Neural progenitor cell (in vitro differentiated cells): ENCODE measurements around the gene KCNG3. TPM values are rescaled to one million over a fixed set of nuclear protein-coding genes. Genes with fewer than 3 reads are reported as not detected.

Experiments used
- DNase-seq: peaks from one replicate; pipeline ENCODE4 v3.0.0-alpha.2; 2016; ENCODE audit warnings: low spot score
- H2AFZ ChIP-seq: fragments of 200-600 bp; sonication (generic); replicated peaks from 2 replicates; pipeline ENCODE4 v1.6.1; 2016; ENCODE audit warnings: antibody characterized with exemption
- H3F3A ChIP-seq: fragments of 200-600 bp; sonication (generic); 2 replicates; pipeline ENCODE4 v1.6.1; 2016; ENCODE audit warnings: antibody characterized with exemption, low read depth
- H3K27ac ChIP-seq: fragments of 200-600 bp; sonication (generic); 2 replicates; pipeline ENCODE4 v1.5.1; 2016; ENCODE audit warnings: mild to moderate bottlenecking
- H3K27me3 ChIP-seq: fragments of 200-600 bp; sonication (generic); 2 replicates; pipeline ENCODE4 v1.6.1; 2016; ENCODE audit warnings: mild to moderate bottlenecking, moderate library complexity
- H3K36me3 ChIP-seq: fragments of 200-600 bp; sonication (generic); 2 replicates; pipeline ENCODE4 v1.5.1; 2016
- H3K4me1 ChIP-seq: fragments of 200-600 bp; sonication (generic); 2 replicates; pipeline ENCODE4 v1.6.1; 2016; ENCODE audit warnings: mixed run types
- H3K4me2 ChIP-seq: fragments of 200-600 bp; sonication (generic); 2 replicates; pipeline ENCODE4 v1.6.1; 2016
- H3K4me3 ChIP-seq: fragments of 200-600 bp; sonication (generic); 2 replicates; pipeline ENCODE4 v1.5.1; 2016
- H3K79me2 ChIP-seq: fragments of 200-600 bp; sonication (generic); 2 replicates; pipeline ENCODE4 v1.6.1; 2016; ENCODE audit warnings: low read depth
- H3K9ac ChIP-seq: fragments of 200-600 bp; sonication (generic); 2 replicates; pipeline ENCODE4 v1.6.1; 2016
- H3K9me3 ChIP-seq: fragments of 200-600 bp; sonication (generic); 2 replicates; pipeline ENCODE4 v1.5.1; 2016; ENCODE audit warnings: low read depth
- H4K20me1 ChIP-seq: fragments of 200-600 bp; sonication (generic); 2 replicates; pipeline ENCODE4 v1.6.1; 2016; ENCODE audit warnings: low read depth
- H3K27ac Mint-ChIP-seq: 3 replicates; pipeline ENCODE4 v1.8.0; 2021; ENCODE audit warnings: mixed read lengths
- H3K27me3 Mint-ChIP-seq: 2 replicates; pipeline ENCODE4 v1.8.0; 2022; ENCODE audit warnings: low read depth, mild to moderate bottlenecking, inconsistent platforms, moderate library complexity, mixed read lengths; ENCODE audit not compliant: insufficient read depth
- H3K36me3 Mint-ChIP-seq: 3 replicates; pipeline ENCODE4 v1.8.0; 2021; ENCODE audit warnings: mixed read lengths
- H3K4me1 Mint-ChIP-seq: 3 replicates; pipeline ENCODE4 v1.8.0; 2021; ENCODE audit warnings: mixed read lengths
- H3K4me3 Mint-ChIP-seq: 3 replicates; pipeline ENCODE4 v1.8.0; 2021; ENCODE audit warnings: mild to moderate bottlenecking, moderate library complexity, mixed read lengths
- H3K9me3 Mint-ChIP-seq: 3 replicates; pipeline ENCODE4 v1.8.0; 2020; ENCODE audit warnings: mixed read lengths
- CTCF ChIP-seq: fragments of 200-600 bp; sonication (generic); IDR thresholded peaks from 2 replicates; pipeline ENCODE4 v1.5.1; 2017; ENCODE audit warnings: antibody characterized with exemption, mild to moderate bottlenecking
- EZH2 ChIP-seq: fragments of 200-600 bp; sonication (generic); IDR thresholded peaks from 2 replicates; pipeline ENCODE4 v1.6.1; 2017; ENCODE audit warnings: antibody characterized with exemption, mild to moderate bottlenecking, moderate library complexity
- EZH2phosphoT487 ChIP-seq: fragments of 200-600 bp; sonication (generic); IDR thresholded peaks from 2 replicates; pipeline ENCODE4 v1.6.1; 2017; ENCODE audit warnings: antibody characterized with exemption
- total RNA-seq: library from RNA; depleted of rRNA; stranded (reverse); fragments of >200 nt; gene quantifications from 2 replicates; pipeline ENCODE4 v1.2.3, GENCODE V29; 2015; ENCODE audit warnings: low replicate concordance

The KCNG3 gene
- total RNA-seq, 1 donor from 2014 or later: 7.8 TPM

GRCh38 chr2:42436370-42436769 is 57.4 kb downstream of the KCNG3 start:
- Histone ChIP-seq H3K27ac (no peak overlapping the region), H2AFZ (no peak overlapping the region), H3K36me3 (no peaks in the 10 kb centered on the region), H3K9me3 (no peaks in the 10 kb centered on the region), H3K4me3 (no peak overlapping the region), H3F3A (peaks cover 4% of the 10 kb centered on the region), H3K27me3 (no peaks in the 10 kb centered on the region), H3K4me1 (no peaks in the 10 kb centered on the region), H3K9ac (no peak overlapping the region), H3K79me2 (no peaks in the 10 kb centered on the region), H3K4me2 (no peak overlapping the region), H4K20me1 (no peaks in the 10 kb centered on the region)
- no peak for TF ChIP-seq CTCF
- TF ChIP-seq EZH2phosphoT487: no peak
- no peak for TF ChIP-seq EZH2
- no peak overlapping the region for H3K4me3 Mint-ChIP-seq
- H3K9me3 Mint-ChIP-seq: no peaks in the 10 kb centered on the region
- no peaks in the 10 kb centered on the region for H3K4me1 Mint-ChIP-seq
- no peaks in the 10 kb centered on the region for H3K36me3 Mint-ChIP-seq
- H3K27me3 Mint-ChIP-seq: peaks cover 4% of the 10 kb centered on the region
- no peak overlapping the region for H3K27ac Mint-ChIP-seq
- no peak for DNase-seq

- H3K4me1 Mint-ChIP-seq: no peaks in the 10 kb centered on the region
- Histone ChIP-seq H4K20me1 (no peaks in the 10 kb centered on the region), H3K27me3 (no peaks in the 10 kb centered on the region), H3K9ac (no peak overlapping the region), H2AFZ (no peak overlapping the region), H3K9me3 (no peaks in the 10 kb centered on the region), H3F3A (peaks cover 4% of the 10 kb centered on the region), H3K36me3 (no peaks in the 10 kb centered on the region), H3K27ac (no peak overlapping the region), H3K79me2 (no peaks in the 10 kb centered on the region), H3K4me2 (no peak overlapping the region), H3K4me3 (no peak overlapping the region), H3K4me1 (no peaks in the 10 kb centered on the region)
- DNase-seq: no peak
- H3K4me3 Mint-ChIP-seq: no peak overlapping the region
- H3K27ac Mint-ChIP-seq: no peak overlapping the region
- no peaks in the 10 kb centered on the region for H3K36me3 Mint-ChIP-seq
- no peaks in the 10 kb centered on the region for H3K9me3 Mint-ChIP-seq
- peaks cover 4% of the 10 kb centered on the region for H3K27me3 Mint-ChIP-seq
- TF ChIP-seq EZH2phosphoT487 (no peak), EZH2 (no peak), CTCF (no peak)
Measured at GRCh38 chr2:42435628-42436027, 58.2 kb downstream of the KCNG3 start.

- Histone ChIP-seq H3K4me2 (no peak overlapping the region), H3K4me3 (no peak overlapping the region), H3F3A (peaks cover 4% of the 10 kb centered on the region), H4K20me1 (no peaks in the 10 kb centered on the region), H3K4me1 (no peaks in the 10 kb centered on the region), H3K9me3 (no peaks in the 10 kb centered on the region), H3K27ac (no peak overlapping the region), H3K27me3 (no peaks in the 10 kb centered on the region), H3K79me2 (no peaks in the 10 kb centered on the region), H2AFZ (no peak overlapping the region), H3K9ac (no peak overlapping the region), H3K36me3 (no peaks in the 10 kb centered on the region)
- Mint-ChIP-seq H3K36me3 (no peaks in the 10 kb centered on the region), H3K27ac (no peak overlapping the region), H3K9me3 (no peaks in the 10 kb centered on the region), H3K27me3 (peaks cover 2% of the 10 kb centered on the region), H3K4me1 (no peaks in the 10 kb centered on the region), H3K4me3 (no peak overlapping the region)
- DNase-seq: no peak
- no peak for TF ChIP-seq EZH2phosphoT487
- TF ChIP-seq EZH2: no peak
- TF ChIP-seq CTCF: no peak
Measured at GRCh38 chr2:42430188-42430587, 63.6 kb downstream of the KCNG3 start.

DNA sequence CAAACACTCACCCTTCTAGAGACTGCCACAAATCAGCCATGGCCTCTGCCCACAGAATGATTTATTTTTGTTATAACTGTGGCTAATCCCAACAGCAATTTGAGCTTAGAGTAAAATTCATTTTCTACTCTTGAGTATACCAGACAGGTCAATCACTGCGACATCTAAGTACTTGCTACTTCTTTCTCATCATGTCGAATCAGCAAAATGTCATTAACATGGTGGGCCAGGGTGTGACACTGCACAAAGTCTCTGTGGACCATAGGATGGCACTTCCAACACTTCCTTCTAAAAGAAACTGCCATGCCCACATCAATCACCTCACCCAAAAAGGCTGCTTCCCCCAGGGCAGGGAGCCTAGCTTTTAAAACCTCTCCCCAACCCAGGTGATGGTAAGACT is 64.4 kb downstream of the KCNG3 start:
- Histone ChIP-seq H3F3A (peaks cover 4% of the 10 kb centered on the region), H3K27ac (no peak overlapping the region), H2AFZ (no peak overlapping the region), H3K36me3 (no peaks in the 10 kb centered on the region), H3K4me3 (no peak overlapping the region), H3K4me2 (no peak overlapping the region), H3K27me3 (no peaks in the 10 kb centered on the region), H3K79me2 (no peaks in the 10 kb centered on the region), H3K9me3 (no peaks in the 10 kb centered on the region), H3K9ac (no peak overlapping the region), H3K4me1 (no peaks in the 10 kb centered on the region), H4K20me1 (no peaks in the 10 kb centered on the region)
- TF ChIP-seq EZH2phosphoT487 (no peak), EZH2 (no peak), CTCF (no peak)
- no peaks in the 10 kb centered on the region for H3K4me1 Mint-ChIP-seq
- no peaks in the 10 kb centered on the region for H3K36me3 Mint-ChIP-seq
- no peak overlapping the region for H3K27ac Mint-ChIP-seq
- no peaks in the 10 kb centered on the region for H3K9me3 Mint-ChIP-seq
- DNase-seq: no peak
- peaks cover 2% of the 10 kb centered on the region for H3K27me3 Mint-ChIP-seq
- no peak overlapping the region for H3K4me3 Mint-ChIP-seq
